Measurements from ENCODE around the gene UVRAG.

Gene UVRAG

DNA sequence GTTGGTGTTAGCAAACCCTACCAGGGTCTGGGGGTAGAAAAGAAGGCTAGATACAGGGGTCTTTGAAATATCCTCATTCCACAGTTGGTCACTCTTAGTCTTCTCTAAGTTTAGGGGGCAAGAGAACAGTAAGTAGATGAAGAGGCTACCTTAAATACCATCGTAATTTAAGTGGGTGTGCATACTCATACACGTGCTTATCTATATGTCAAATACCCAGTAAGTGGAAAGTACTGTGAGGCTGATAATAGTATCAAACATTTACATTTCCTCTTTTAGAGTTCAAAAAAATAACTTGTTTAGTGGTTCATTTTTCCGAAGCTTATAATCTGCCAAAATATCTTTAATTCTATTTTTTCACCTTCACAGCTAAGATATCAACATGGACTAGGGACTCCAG is 300.5 kb downstream of the UVRAG start:
- no peak for DNase-seq (ENCODE audit: low spot score)

DNA sequence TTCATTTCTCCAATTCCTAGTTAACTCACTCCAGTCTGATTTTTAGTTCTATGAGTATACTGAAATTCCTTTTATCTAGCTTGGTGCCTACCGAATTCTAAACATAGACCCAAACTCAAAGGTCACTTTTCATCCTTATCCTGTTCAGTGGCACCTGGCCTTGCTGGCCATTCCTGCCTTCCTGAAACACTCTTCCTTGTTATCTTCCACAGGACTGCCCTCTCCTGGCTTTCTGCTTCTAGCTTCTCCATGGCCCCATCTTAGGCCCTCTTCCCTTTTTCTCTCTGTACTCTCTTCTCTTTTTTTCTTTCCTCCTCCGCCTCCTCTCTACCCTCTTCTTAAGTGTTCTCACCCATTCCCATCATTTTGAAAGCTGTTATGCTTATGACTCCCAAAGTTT is 304.0 kb downstream of the UVRAG start:
- DNase-seq (ENCODE audit: low spot score): no peak

DNA sequence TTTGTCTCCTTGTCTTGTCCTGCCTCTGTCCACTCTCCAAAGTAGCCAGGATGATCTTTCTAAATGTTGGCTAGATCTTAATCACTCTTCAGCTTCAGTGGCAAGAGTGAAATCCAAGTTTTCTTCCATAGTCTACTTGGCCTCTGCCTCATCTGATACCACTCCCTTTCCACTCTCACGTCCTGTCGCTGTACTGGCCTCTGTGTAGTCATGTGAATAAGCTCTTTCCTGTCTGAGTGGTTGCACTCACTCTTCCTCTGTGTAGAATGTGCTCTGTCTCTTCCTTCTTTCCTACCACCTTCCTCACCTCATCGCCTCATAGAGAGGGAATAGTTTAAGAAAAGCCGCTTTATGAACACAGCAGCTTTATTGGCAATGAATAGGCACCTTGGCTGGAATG is 304.8 kb downstream of the UVRAG start:
- no peak for DNase-seq (ENCODE audit: low spot score)

DNA sequence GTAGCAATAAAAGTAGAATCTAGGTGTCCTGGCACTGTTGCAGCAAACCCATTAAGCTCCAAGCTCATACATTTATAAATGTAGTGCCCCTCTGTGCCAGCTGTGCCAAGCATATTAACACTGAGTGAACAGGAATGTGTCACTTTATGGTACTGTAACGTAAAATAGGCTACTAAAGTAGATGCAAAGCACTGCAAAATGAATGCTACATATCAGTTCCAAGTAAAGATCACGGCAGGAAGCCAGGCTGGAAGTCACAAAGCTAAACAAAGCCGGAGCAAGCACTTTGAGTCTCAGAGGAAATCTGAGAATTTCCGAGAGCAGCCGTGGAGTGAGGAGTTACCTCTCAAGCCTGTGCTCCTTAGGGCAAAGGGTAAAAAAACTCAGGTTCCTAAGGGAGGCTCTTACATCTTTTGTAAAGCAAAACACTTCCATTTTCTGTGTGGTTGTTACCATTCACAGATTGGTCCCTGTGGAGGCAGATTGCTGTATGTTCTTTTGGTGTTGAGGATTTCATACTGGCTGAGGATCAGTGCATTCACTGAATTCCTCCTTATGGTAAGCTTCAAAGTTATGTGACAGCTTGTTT is 305.6 kb downstream of the UVRAG start:
- no peak for DNase-seq (ENCODE audit: low spot score)

DNA sequence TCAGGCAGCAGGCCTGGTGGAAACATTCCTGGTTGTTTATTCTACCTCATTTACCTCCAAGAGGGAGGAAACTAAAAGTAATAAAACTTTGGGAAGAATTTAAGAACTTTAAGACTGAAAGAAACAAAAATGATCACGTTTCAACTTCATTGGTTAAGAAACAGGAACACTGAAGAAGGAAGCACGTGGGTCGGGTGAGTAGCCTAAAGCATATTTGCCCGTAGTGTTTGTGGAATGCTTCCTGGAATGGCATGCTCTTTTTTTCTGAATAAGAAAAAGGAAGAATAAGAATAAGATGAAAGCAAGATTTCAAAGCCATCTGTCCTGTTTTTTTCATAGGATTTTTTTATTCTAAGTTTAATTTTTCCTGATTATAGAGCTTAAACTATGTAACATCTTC is 308.2 kb downstream of the UVRAG start:
- no peak for DNase-seq (ENCODE audit: low spot score)

DNA sequence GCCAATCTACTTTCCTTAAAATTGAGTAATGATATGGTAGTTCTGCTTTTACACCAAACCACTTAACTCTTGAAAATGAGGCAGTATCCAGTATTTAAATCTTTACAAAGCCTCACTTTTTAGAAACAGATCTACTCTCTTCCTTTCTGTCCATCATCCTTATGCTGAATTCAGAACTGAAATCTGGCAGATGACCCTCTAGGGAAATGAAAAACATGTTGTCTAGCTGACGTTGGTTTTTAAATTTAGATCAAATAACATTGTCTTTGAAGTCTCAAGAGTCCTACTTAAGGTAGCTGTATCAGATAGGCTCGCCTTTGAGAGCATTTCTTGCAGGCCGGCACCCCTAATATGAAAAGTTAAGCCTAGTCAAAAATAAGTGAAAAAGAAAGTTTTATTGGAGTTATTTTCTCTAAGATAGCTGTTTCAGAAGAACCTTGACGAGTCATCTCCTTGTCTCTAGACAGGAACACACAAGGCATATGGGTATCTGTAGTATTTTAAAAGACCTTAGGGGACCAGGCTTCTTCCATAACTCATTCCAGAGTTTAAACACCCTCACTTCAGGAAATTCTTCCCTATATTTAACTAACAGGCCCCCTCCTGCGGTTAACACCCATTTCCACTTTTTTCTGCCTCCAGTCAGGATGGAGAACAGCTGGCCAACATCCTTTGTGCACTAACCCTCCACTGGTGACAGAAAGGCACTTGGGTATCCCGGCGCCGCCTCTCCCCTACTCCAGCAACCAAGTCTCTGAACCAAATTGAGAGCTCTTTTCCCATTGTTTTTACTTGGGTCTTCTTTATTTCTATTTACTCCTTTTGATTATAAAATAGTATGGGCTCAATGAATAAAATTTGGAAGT is 310.1 kb downstream of the UVRAG start:
- DNase-seq (ENCODE audit: low spot score): no peak

DNA sequence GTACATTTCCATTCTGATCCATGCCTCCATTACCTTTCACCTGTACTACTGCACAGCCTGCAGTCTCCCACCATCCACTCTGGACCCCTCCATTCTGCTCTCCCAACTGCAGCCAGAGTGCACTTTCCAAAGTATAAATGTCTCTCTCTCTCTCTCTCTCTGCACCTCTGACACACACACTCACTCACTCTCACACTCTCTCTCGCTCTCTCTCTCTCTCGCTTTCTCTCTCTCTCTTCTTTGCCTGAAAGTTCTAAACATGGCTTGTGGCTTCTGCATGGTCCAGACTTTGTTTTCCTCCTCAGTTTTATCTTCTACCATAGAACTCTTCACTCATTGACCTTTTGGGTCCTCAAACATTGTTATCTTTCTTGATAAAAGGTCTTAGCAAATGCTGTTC is 314.7 kb downstream of the UVRAG start:
- DNase-seq (ENCODE audit: low spot score): no peak

DNA sequence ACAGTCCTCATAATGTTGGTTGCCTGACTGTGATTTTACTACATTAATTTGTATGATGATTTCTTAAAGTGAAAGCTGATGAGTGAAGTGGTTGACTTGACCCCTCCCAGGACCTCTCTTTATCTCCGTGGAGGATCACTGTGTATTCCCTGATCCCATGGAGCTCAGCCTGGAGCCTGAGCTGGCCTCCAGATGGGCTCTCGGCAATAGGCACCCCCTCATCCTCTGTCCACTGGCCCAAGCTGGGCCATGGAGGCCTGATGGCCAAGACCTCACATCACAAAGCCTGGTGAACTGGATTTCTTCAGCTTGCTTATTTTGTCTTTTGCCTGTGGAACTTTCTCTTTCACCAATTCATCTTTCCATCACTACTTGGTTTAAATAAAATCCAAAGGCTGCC is 316.1 kb downstream of the UVRAG start:
- DNase-seq (ENCODE audit: low spot score): no peak

DNA sequence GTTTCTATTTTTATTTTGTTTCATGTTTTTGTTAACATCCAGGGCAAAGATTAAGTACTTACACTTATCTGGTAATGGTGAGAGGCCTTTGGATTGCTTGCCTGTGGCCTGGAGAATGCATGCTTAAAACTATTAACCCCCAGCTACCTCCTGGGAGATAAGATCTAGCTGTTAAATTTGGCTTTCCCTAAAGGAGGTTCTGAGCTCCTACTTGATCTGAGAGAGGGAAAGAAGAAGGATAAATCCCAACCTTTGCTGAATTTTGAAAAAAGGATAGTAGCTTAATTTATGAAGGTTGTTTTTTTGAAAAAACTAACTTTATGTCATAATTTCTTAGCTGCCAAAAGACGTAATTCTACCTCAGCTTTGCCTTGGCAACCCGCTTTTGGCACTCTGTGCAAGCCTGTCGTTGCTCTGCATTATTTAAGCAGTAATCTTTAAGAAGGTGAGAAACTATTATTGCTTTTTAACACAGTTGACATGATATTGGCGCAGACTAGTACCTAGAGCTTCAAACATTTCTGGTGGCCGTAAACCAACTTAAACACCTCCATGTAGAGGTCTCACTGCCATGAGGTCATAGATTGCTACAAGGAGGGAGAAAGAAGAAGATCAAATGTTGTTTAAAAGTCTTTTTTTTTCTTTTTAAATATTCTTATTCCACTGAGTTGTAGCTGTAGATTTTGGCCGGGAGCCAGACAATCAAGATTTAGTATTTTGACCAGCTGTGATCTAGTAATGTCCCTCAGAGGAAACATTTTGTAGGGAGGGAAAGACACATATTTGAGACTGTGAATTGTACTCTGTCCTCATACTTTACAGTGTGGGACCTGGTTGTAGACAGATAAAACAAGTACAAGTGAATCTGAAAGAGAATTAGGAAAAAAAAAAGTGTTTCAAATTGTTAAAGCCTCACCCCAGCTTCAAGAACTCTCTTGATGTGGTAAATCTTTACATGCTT is 316.9 kb downstream of the UVRAG start:
- no peak for DNase-seq (ENCODE audit: low spot score)

DNA sequence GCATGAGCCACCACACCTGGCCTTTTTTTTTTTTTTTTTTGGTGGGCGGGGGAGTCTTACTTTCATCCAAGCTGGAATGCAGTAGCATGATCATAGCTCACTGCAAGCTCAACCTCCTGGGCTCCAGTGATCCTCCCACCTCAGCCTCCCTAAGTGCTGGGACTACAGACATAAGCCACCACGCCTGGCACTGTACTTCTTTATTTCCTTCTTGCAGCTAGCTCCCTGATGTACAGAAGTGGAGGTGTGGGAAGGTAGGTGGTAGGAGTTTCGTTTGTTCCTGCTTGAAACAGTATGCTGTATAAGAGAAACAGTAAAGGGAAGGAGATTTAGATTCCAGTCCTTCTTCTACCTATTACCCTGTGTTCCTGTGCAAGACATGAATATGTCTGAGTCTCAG is 319.2 kb downstream of the UVRAG start:
- no peak for DNase-seq (ENCODE audit: low spot score)

DNA sequence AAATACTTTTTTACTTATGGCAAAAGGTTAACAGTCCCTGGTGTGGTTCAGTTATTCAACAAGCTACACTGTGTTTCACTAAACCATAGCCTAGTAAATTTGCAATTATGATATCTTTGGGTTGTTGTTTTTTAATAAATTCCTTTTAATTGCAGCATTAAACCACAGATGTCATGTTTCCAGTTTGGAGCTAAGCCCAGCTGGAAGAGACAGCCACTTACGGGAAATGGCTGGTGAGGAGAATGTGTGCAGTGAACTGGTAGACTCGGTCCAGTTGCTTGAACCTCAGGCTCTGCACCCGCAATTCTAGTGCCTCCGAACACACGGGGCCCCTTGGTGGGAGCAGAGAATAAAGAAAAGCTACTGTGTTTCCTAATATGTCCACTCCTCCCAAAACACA is 320.5 kb downstream of the UVRAG start:
- no peak for DNase-seq (ENCODE audit: low spot score)

DNA sequence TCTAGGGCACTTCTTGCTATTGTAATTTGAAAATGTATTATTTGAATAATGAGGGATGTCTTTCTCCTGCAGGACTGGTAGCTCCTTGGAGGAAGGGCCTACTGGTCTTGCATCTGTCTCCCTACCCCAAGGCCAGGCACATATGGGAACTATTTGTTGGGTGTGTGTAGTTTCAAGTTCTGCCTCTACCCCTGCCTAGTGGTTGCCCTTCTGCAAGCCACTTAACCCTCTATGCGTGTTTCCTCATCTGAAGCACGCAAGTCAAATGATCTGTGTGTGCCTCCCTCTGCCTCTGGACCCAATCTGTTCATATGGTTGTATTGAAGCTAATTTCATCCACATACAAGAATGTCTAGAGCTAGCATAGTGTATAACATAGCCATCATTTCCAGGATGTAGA is 324.3 kb downstream of the UVRAG start:
- DNase-seq (ENCODE audit: low spot score): no peak

DNA sequence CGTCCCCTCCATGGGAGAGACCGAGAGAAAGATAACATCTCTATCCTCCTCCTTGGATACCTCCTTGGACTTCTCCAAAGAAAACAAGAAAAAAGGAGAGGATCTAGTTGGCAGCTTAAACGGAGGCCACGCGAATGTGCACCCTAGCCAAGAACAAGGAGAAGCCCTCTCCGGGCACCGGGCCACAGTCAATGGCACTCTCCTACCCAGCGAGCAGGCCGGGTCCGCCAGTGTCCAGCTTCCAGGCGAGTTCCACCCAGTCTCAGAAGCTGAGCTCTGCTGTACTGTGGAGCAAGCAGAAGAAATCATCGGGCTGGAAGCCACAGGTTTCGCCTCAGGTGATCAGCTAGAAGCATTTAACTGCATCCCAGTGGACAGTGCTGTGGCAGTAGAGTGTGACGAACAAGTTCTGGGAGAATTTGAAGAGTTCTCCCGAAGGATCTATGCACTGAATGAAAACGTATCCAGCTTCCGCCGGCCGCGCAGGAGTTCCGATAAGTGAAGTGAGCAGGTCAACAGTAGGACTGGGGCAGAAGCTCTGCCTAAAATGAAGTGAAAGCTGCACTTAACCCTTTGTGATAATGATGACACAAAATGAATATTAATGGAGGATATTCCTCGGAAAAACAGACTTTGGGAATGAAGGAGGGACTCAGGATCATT is 326.0 kb downstream of the UVRAG start:
- DNase-seq (ENCODE audit: low spot score): no peak

DNA sequence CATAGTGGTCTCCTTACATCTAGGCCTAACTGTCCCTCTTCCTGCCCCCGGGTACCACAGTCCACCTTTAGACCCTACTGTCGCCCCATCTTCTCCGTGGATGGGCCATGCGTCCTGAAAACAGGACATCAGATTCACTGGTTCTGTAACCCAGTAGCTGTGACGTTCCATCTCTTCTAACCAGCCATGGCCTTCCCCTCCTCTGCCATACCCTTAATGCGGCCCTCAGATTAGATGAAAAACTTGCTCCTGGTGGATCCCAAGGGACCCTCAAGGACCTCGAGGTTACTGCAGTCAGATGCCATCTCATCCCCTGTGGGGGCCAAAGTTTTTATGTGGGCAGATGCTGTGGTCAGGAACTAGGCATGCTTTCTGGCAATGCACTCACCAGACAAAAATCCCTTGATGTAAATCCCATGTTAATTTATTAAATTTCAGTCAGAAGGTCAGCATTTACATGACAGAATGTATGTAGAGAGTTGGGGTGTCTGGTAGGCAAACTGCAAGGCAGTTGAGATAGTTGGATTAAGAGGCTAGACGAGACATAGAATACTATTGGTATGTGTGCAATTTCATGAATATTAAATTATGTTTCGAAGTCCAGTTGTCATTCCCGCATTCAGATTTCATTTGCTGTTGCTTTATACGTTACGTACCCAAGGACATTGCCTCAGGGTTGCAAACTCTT is 327.0 kb downstream of the UVRAG start:
- DNase-seq (ENCODE audit: low spot score): no peak

DNA sequence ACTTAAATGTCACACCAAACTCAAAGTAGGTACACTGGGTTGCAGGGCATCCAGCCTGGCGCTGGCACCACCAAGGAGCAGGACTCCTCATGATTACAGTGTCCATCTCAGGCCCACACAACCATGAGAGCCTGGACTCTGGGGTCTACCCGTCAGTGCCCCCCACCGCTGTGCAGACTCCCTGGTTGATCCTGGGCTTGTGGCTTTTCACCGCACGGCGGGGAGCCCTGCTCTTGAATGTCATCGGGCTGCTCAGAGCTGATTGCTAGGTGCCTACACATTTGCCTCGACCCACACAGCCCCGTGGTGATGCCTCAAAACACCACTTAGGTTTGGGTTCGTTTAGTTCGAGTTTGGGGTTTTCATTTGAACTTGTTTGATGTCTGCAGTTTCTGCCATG is 328.3 kb downstream of the UVRAG start:
- no peak for DNase-seq (ENCODE audit: low spot score)

DNA sequence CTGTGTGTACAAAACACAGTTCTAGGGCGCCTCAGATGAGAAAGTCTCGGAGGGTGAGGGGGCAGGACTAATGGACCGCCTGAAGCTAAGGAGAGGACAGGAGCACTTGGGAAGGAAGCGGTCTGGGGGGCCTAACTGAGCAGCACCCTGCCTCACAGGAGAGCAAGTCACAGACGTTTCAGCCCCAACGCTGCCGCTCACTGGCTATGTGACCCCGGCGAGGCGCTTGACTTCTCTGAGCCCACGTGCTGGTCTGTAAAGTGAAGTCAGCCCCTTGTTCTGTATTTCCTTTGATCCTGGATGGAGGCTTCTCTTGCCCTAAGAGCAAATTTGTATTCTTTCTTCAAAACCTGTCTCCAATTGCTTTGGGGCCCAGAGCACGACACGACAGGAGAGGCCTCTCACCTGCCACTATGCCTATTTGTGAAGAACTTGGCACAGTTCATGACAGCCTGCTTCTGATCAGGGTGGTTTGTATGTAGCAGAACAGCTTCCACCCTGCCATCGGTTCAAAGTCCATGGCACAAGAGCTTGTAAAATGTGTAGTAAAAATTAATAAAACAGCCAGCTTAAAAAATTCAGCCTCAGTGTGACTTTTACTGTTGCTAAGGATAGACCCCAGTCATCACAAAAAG is 332.2 kb downstream of the UVRAG start:
- DNase-seq (ENCODE audit: low spot score): no peak

DNA sequence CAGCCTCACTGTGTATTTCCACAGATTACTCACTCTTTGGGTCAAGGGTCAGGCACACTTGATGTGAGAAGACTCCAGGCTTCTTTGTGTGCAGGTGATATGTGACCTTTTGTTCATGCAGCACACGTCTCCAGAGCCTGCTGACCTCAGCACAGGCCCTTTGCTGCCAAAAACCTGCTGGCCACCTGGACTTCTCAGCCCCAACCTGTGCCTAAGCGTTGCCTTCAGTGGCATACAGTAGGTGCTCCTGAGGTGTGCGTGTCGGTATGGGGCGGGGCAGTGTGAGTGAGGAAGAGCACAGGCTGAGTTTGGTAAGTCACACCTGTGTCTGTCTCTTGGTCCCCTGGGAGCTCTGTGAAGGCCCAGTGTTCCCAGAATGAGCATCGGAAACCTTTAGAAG is 333.2 kb downstream of the UVRAG start:
- DNase-seq (ENCODE audit: low spot score): no peak

DNA sequence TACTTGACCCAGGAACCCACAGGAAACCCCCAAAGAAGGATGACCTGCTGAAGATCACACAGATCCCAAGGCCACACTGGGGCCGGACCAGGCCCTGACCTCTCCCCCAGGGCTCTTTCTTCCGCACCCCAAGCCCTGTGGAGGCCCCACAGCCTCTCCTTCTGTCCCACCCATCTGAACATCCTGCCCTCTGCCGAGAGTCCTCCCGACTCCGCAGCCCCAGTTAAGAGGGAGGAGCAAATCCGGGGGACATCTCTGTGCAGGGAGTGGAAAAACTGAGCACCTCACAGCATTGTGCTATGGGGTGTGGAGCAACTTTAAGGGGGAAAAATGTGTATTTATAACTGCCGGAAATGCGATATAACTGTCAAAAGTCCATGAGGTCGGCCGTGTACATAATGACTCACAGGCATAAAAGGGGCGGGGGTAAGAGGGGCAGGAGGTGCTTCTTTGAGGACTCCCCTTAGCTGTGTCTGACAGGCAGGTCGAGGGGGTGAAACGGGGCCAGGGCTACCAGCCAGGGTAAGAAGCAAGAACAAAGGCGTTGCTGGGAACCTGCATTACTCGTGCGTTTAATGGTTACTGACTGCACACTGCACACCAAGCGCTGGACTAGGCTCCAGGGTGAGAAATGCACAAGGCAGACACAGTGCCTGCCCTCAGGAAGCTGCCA is 334.1 kb downstream of the UVRAG start:
- no peak for DNase-seq (ENCODE audit: low spot score)

DNA sequence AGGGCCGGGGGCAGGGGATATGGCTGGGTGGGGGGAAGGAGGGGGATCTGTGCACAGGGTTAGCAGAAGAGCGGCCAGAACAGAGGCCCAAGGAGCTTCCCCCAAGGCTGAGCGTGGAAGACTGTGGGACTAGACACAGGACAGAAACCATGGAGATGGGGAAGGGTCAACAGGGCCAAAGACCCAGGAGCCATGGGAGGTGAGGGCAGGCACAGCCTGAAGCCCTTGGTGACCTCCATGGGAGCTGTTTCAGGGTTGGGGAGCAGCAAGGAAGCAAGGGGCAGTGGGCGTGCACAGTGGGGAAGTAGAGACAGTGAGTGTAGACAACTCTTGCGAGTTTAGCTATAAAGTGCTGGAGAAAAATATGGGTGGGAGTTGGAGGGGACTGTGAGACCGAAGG is 334.7 kb downstream of the UVRAG start:
- no peak for DNase-seq (ENCODE audit: low spot score)

DNA sequence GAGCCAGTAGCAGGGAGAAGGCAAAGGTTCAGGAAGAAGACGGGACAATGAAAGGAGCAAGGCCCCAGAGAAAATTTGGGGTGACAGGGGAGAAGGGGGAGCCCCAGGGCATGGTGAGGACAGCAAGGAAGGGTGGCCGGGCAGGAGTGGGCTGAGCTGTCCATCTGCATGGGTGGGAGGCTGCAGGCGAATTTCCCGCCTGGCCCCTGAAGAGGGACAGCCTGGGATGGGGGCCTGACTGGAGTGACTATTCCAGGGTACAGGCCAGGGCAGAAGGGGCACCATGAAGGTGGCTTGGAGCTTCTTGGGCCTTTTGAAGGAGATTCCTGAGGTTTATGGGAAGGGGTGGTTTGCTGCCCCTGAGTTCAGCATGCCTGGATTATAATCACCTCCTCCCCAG is 335.1 kb downstream of the UVRAG start:
- DNase-seq (ENCODE audit: low spot score): no peak

Measured in HuH-7 (cell line).